MCF 10A (cell line): ENCODE data around the gene MYMX. TPM values are rescaled to one million over a fixed set of nuclear protein-coding genes. Genes with fewer than 3 reads are reported as not detected.

Experiments used
- BruUV-seq: library from RNA; stranded (reverse); fragments of 400-500 nt; replicated peaks from 2 replicates; lab custom pipeline; 2021; lab: Mats Ljungman, UMichigan
- CTCF ChIA-PET: fragments of 300-600 bp; sonication (Branson Sonifier 250); formaldehyde crosslinking; extraction: SDS; loops from one replicate; lab custom pipeline; 2021; ENCODE audit warnings: antibody characterized with exemption, inconsistent platforms; lab: Yijun Ruan, JAX
- POLR2A ChIA-PET: fragments of 300-600, 350-650 bp; sonication (Branson Sonifier 250); formaldehyde crosslinking; extraction: SDS; loops from one replicate; lab custom pipeline; 2020; ENCODE audit warnings: antibody characterized with exemption, inconsistent platforms; lab: Yijun Ruan, JAX
- DNase-seq: peaks from one replicate; pipeline ENCODE4 v3.0.0-alpha.2; 2018; ENCODE audit not compliant: unreplicated experiment
- H3K27ac Mint-ChIP-seq: one replicate; pipeline ENCODE4 v1.8.0; 2022; ENCODE audit warnings: mild to moderate bottlenecking, low read depth, mixed read lengths; ENCODE audit not compliant: unreplicated experiment
- H3K27me3 Mint-ChIP-seq: one replicate; pipeline ENCODE4 v1.8.0; 2022; ENCODE audit warnings: mixed read lengths; ENCODE audit not compliant: insufficient read depth, unreplicated experiment
- H3K36me3 Mint-ChIP-seq: one replicate; pipeline ENCODE4 v1.8.0; 2022; ENCODE audit warnings: mild to moderate bottlenecking, moderate library complexity, mixed read lengths; ENCODE audit not compliant: insufficient read depth, unreplicated experiment
- H3K4me1 Mint-ChIP-seq: one replicate; pipeline ENCODE4 v1.8.0; 2022; ENCODE audit warnings: mixed read lengths; ENCODE audit not compliant: insufficient read depth, unreplicated experiment
- H3K4me3 Mint-ChIP-seq: one replicate; pipeline ENCODE4 v1.8.0; 2022; ENCODE audit warnings: mild to moderate bottlenecking, moderate library complexity, mixed read lengths; ENCODE audit not compliant: unreplicated experiment
- H3K9me3 Mint-ChIP-seq: one replicate; pipeline ENCODE4 v1.8.0; 2022; ENCODE audit warnings: mixed read lengths; ENCODE audit not compliant: unreplicated experiment
- intact Hi-C: fragments of 100-400 bp; cut with micrococcal nuclease; formaldehyde crosslinking; loops from 2 replicates; pipeline ENCODE4 v1.14.1; 2022
- total RNA-seq: library from RNA; stranded (reverse); gene quantifications from 2 replicates; pipeline ENCODE4 v1.2.3, GENCODE V29; 2022
- TF ChIP-seq, protein P1 (sequence below): fragments of 200-600 bp; IDR thresholded peaks from one replicate; pipeline ENCODE4 v1.8.0; 2022; ENCODE audit warnings: antibody characterized with exemption, mild to moderate bottlenecking; ENCODE audit not compliant: unreplicated experiment

Gene MYMX
- total RNA-seq, 1 experiment from 2014 or later, result not detected

DNA sequence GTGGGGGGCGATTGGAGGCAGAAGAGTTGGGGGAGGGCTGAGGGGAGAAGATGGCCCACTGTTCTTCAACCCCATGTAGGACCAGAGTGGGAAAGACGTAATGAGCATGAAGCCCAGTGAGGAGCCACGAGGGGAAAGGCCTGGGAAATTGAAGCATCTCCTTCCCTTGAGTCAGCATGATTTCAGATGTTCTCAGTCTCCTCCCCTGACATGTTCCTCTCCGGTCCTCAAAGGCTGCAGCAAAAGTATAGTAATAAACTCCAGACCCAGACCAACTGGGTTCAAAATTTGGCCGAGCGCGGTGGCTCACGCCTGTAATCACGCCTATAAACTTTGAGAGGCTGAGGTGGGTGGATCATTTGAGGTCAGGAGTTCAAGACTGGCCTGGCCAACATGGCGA is 50.5 kb downstream of the MYMX start:
- Mint-ChIP-seq H3K36me3 (no peaks in the 10 kb centered on the region), H3K27me3 (peaks cover 16% of the 10 kb centered on the region), H3K4me3 (no peak overlapping the region), H3K4me1 (peaks cover 23% of the 10 kb centered on the region), H3K27ac (no peak overlapping the region), H3K9me3 (no peaks in the 10 kb centered on the region)
- no TSS peak for BruUV-seq
- POLR2A ChIA-PET, result interaction anchor here (0.7 to 4.2 kb wide), 5 partner anchors 14 to 192 kb away, joined by 3 to 17 read pairs (median 7); partner anchors contain the start of gene AARS2
- intact Hi-C loops, result loop anchor here (5.0 kb wide), 1 partner anchor 190 kb away; no protein-coding TSS in a partner anchor
- TF ChIP-seq, protein P1, sequence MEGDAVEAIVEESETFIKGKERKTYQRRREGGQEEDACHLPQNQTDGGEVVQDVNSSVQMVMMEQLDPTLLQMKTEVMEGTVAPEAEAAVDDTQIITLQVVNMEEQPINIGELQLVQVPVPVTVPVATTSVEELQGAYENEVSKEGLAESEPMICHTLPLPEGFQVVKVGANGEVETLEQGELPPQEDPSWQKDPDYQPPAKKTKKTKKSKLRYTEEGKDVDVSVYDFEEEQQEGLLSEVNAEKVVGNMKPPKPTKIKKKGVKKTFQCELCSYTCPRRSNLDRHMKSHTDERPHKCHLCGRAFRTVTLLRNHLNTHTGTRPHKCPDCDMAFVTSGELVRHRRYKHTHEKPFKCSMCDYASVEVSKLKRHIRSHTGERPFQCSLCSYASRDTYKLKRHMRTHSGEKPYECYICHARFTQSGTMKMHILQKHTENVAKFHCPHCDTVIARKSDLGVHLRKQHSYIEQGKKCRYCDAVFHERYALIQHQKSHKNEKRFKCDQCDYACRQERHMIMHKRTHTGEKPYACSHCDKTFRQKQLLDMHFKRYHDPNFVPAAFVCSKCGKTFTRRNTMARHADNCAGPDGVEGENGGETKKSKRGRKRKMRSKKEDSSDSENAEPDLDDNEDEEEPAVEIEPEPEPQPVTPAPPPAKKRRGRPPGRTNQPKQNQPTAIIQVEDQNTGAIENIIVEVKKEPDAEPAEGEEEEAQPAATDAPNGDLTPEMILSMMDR, result no peak
- CTCF ChIA-PET, result interaction anchor here (0.6 to 5.8 kb wide), 22 partner anchors 10 to 633 kb away, joined by 3 to 214 read pairs (median 6); partner anchors contain the start of genes AARS2 and SLC35B2
- no peak for DNase-seq

Other genes starting within 250 kb of the MYMX start
- 47.6 and 66.8 TPM in 2 replicates for gene MRPL14, start 89.5 kb upstream of the MYMX start, total RNA-seq
- gene TMEM63B, start 89.4 kb upstream of the MYMX start, total RNA-seq, result 22.3 and 22.6 TPM in 2 replicates
- gene CAPN11, start 58.1 kb upstream of the MYMX start, total RNA-seq, result not detected in 2 replicates
- gene SLC29A1, start 6.7 kb downstream of the MYMX start, total RNA-seq, result 6.8 and 7.0 TPM in 2 replicates
- 546 and 577 TPM in 2 replicates for gene HSP90AB1, start 30.2 kb downstream of the MYMX start, total RNA-seq
- gene SLC35B2, start 40.6 kb downstream of the MYMX start, total RNA-seq, result 27.1 and 31.3 TPM in 2 replicates
- gene NFKBIE, start 48.6 kb downstream of the MYMX start, total RNA-seq, result 6.0 and 8.8 TPM in 2 replicates
- gene TMEM151B, start 53.5 kb downstream of the MYMX start, total RNA-seq, result not detected in 2 replicates
- 15.5 and 23.2 TPM in 2 replicates for gene AARS2, start 96.4 kb downstream of the MYMX start, total RNA-seq
- not detected in 2 replicates for gene SPATS1, start 125.7 kb downstream of the MYMX start, total RNA-seq
- gene CDC5L, start 170.8 kb downstream of the MYMX start, total RNA-seq, result 23.1 and 26.4 TPM in 2 replicates